Medulla oblongata (tissue), 1 donor: ENCODE measurements around the gene MYRF.

Experiments used
- DNase-seq: peaks from one replicate; pipeline ENCODE4 v3.0.0-alpha.2; 2015; ENCODE audit errors: extremely low spot score

Gene MYRF

GRCh38 chr11:61718621-61719302 is 33.7 kb upstream of the MYRF start:
- DNase-seq: peak; percentile 30

GRCh38 chr11:61719978-61720377 is 32.5 kb upstream of the MYRF start:
- DNase-seq: no peak

GRCh38 chr11:61720597-61720996 is 31.8 kb upstream of the MYRF start:
- DNase-seq: no peak

- DNase-seq: no peak
These were observed 28.0 kb upstream of the MYRF start for GRCh38 chr11:61724437-61724836.

- no peak for DNase-seq
These were observed 26.6 kb upstream of the MYRF start for GRCh38 chr11:61725781-61726231.

GRCh38 chr11:61726775-61727174 is 25.7 kb upstream of the MYRF start:
- DNase-seq: no peak

GRCh38 chr11:61727401-61727811 is 25.0 kb upstream of the MYRF start:
- peak; percentile 50 for DNase-seq

GRCh38 chr11:61728066-61728939 is 24.1 kb upstream of the MYRF start:
- DNase-seq: no peak

GRCh38 chr11:61728940-61729219 is 23.6 kb upstream of the MYRF start:
- DNase-seq: no peak

- no peak for DNase-seq
These were observed 22.0 kb upstream of the MYRF start for GRCh38 chr11:61730240-61730994.

- DNase-seq: no peak
These were observed 21.1 kb upstream of the MYRF start for GRCh38 chr11:61731211-61731951.

- DNase-seq: no peak
These were observed 20.3 kb upstream of the MYRF start for GRCh38 chr11:61731952-61732675.

GRCh38 chr11:61732705-61733104 is 19.7 kb upstream of the MYRF start:
- peak; percentile 54 for DNase-seq

GRCh38 chr11:61733120-61733978 is 19.1 kb upstream of the MYRF start:
- DNase-seq: peak; percentile 95

- no peak for DNase-seq
These were observed 17.7 kb upstream of the MYRF start for GRCh38 chr11:61734767-61735166.

GRCh38 chr11:61735391-61735790 is 17.0 kb upstream of the MYRF start:
- no peak for DNase-seq

- DNase-seq: no peak
These were observed 16.1 kb upstream of the MYRF start for GRCh38 chr11:61736310-61736709.

GRCh38 chr11:61737131-61737530 is 15.3 kb upstream of the MYRF start:
- no peak for DNase-seq

- no peak for DNase-seq
These were observed 14.6 kb upstream of the MYRF start for GRCh38 chr11:61737636-61738386.
